Measurements from ENCODE around the gene HSPA9. TPM values are rescaled to one million over a fixed set of nuclear protein-coding genes. Genes with fewer than 3 reads are reported as not detected.
A peak's percentile ranks its signal among the peaks of the same experiment; 100 is the strongest.

Gene HSPA9
- total and polyA plus RNA-seq, 9 of the 15 experiments (the other 6 are each of a cell fraction or from before 2014, with no cell fraction given): 195 to 583 (median 514) TPM

- TF ChIP-seq MTA2 (IDR thresholded peaks at IDR 0.05; ENCODE audit: low read depth) (peak; percentile 37), SMARCA4 (IDR thresholded peaks at IDR 0.05) (peak; percentile 52), WHSC1 (IDR thresholded peaks at IDR 0.05; ENCODE audit: low read length) (no peak), CTCFL (IDR thresholded peaks at IDR 0.05; ENCODE audit: borderline replicate concordance, insufficient read depth, low read depth, low read length, poor library complexity, severe bottlenecking) (no peak), RCOR1 (IDR thresholded peaks at IDR 0.05; ENCODE audit: borderline replicate concordance in 1 of 2, low read depth in 2 of 2, low read length in 2 of 2) (peak in 1 of 2 experiments; percentile 75; a peak in 2 of 4 replicates), TCF3 (CRISPR knock-in tag; IDR thresholded peaks at IDR 0.05) (peak; percentile 68), TEAD4 (IDR thresholded peaks at IDR 0.05; ENCODE audit: low read length) (peak; percentile 70), TEAD4 (CRISPR knock-in tag; IDR thresholded peaks at IDR 0.05; ENCODE audit: borderline replicate concordance) (no peak), HMGN3 (IDR thresholded peaks at IDR 0.05; ENCODE audit: borderline replicate concordance, extremely low read depth, insufficient read length, low read depth, low read length) (peak; percentile 70), CBX2 (IDR thresholded peaks at IDR 0.05; ENCODE audit: insufficient read depth, low read length, poor library complexity, severe bottlenecking) (no peak), CGGBP1 (CRISPR knock-in tag; IDR thresholded peaks at IDR 0.05) (no peak), LEF1 (IDR thresholded peaks at IDR 0.05) (peak; percentile 32; the same call in 1 of the 2 replicates), NR2C2 (CRISPR knock-in tag; IDR thresholded peaks at IDR 0.05) (no peak), NR2C2 (tag; IDR thresholded peaks at IDR 0.05) (peak; percentile 60), ARID1B (IDR thresholded peaks at IDR 0.05) (peak; percentile 84), DPF2 (IDR thresholded peaks at IDR 0.05) (peak; percentile 79), ZBTB11 (CRISPR knock-in tag; IDR thresholded peaks at IDR 0.05) (0 out of 6 replicates have a peak, but pooled peaks of 1 of the 3 experiments have one; percentile 11), SMARCE1 (IDR thresholded peaks at IDR 0.05) (peak; percentile 49; the same call in 1 of the 2 replicates), KAT7 (CRISPR knock-in tag; IDR thresholded peaks at IDR 0.05; ENCODE audit: borderline replicate concordance) (no peak), EP300 (IDR thresholded peaks at IDR 0.05; ENCODE audit: low read length) (peak; percentile 46; the same call in 1 of the 2 replicates), ZNF766 (CRISPR knock-in tag; conservative IDR thresholded peaks at IDR 0.05) (peak; percentile 81), NR2C1 (IDR thresholded peaks at IDR 0.05) (0 out of 2 replicates have a peak, but pooled peaks have one; percentile 21), NR2C1 (tag; IDR thresholded peaks at IDR 0.05) (no peak; the same call in 1 of the 2 replicates), SNRNP70 (optimal IDR thresholded peaks at IDR 0.05; ENCODE audit: low read depth, low read length) (no peak)
Measured at GRCh38 chr5:138538943-138539627, 36.1 kb downstream of the HSPA9 start (continued).

Measured in K562 (cell line).